ENCODE measurements around the gene SLIRP.

- TF ChIP-seq POLR2A (IDR thresholded peaks at IDR 0.05; ENCODE audit: borderline replicate concordance, extremely low read depth, insufficient read depth, insufficient read length) (no peak), CTCF (IDR thresholded peaks at IDR 0.05 in 2 of 3, conservative IDR thresholded peaks at IDR 0.05 in 1 of 3; ENCODE audit: borderline replicate concordance in 1 of 3, insufficient read depth in 1 of 3, low read depth in 2 of 3, low read length in 2 of 3) (no peak), RAD21 (IDR thresholded peaks at IDR 0.05; ENCODE audit: low read depth) (no peak), POLR2AphosphoS5 (IDR thresholded peaks at IDR 0.05; ENCODE audit: low read depth, low read length) (no peak), YY1 (IDR thresholded peaks at IDR 0.05; ENCODE audit: extremely low read depth, insufficient replicate concordance, low read depth, low read length) (no peak)
Observed at GRCh38 chr14:77722301-77722700, 14.4 kb downstream of the SLIRP start.

Measured in HCT116 (cell line).